Tibial nerve (tissue), 4 donors: Measurements from ENCODE around the gene TNS3.

ENCODE experiments used
- CTCF ChIP-seq, 5 experiments: fragments of 200-600 bp in 3 of 5; fragments of 450-650 bp in 2 of 5; sonication (generic) in 3 of 5; IDR thresholded peaks; one replicate each; pipeline ENCODE4 v1.5.1; 2016 to 2019; ENCODE audit warnings: antibody characterized with exemption in 5 of 5, mild to moderate bottlenecking in 3 of 5, moderate library complexity in 2 of 5
- EP300 ChIP-seq, 2 donors: sonication (generic); formaldehyde crosslinking; IDR thresholded peaks; one replicate each; pipeline ENCODE4 v1.6.1; 2017; ENCODE audit warnings: antibody characterized with exemption in 2 of 2, mild to moderate bottlenecking in 1 of 2
- POLR2A ChIP-seq, 2 donors: fragments of 450-650 bp; IDR thresholded peaks; one replicate each; pipeline ENCODE4 v1.6.1; 2017; ENCODE audit warnings: antibody characterized with exemption in 2 of 2, mild to moderate bottlenecking in 2 of 2, moderate library complexity in 2 of 2

- TF ChIP-seq CTCF (IDR thresholded peaks at IDR 0.05) (no peak), POLR2A (IDR thresholded peaks at IDR 0.05) (no peak), EP300 (IDR thresholded peaks at IDR 0.05) (peak in 1 of 2 donors; percentile 35)
Measured at GRCh38 chr7:47600199-47601118, 18.5 kb upstream of the TNS3 start.
